ENCODE measurements around the gene SERTAD2. TPM values are rescaled to one million over a fixed set of nuclear protein-coding genes. Genes with fewer than 3 reads are reported as not detected.

SERTAD2 gene
- polyA plus RNA-seq, 1 experiment, result 6.2 TPM

DNA sequence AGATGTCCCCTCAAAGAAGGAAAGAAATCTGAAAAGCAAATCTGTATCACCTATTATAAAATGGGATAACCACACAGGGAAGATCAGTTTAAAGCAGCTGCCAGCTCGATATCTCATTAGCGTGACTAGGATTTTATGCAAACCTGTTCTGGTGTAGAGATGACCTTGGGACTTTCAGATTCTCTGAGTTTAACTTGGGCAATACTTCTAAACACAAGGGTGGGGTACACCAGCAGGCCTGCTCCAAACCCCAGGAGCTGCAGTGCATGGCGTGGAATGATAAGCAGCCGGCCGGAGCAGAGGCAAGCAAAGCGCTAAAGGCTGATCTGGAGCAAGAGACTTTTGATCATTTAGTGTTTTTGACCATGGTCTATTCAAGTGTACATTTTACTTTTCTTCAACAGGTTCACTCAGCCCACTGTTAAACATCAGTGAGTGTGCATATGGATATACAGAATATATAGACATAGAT is 4.7 kb downstream of the SERTAD2 start:
- TF ChIP-seq, protein P1, sequence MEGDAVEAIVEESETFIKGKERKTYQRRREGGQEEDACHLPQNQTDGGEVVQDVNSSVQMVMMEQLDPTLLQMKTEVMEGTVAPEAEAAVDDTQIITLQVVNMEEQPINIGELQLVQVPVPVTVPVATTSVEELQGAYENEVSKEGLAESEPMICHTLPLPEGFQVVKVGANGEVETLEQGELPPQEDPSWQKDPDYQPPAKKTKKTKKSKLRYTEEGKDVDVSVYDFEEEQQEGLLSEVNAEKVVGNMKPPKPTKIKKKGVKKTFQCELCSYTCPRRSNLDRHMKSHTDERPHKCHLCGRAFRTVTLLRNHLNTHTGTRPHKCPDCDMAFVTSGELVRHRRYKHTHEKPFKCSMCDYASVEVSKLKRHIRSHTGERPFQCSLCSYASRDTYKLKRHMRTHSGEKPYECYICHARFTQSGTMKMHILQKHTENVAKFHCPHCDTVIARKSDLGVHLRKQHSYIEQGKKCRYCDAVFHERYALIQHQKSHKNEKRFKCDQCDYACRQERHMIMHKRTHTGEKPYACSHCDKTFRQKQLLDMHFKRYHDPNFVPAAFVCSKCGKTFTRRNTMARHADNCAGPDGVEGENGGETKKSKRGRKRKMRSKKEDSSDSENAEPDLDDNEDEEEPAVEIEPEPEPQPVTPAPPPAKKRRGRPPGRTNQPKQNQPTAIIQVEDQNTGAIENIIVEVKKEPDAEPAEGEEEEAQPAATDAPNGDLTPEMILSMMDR (IDR thresholded peaks at IDR 0.05; ENCODE audit: insufficient read depth, low read depth, low read length), result no peak
- DNase-seq (ENCODE audit: low read depth), result no peak
- Histone ChIP-seq H3K4me3 (ENCODE audit: low read depth, low read length) (no peak overlapping the region), H3K36me3 (ENCODE audit: control insufficient read depth, insufficient read depth, low read length) (no peaks in the 10 kb centered on the region), H3K27me3 (ENCODE audit: control insufficient read depth, insufficient read depth, low read length) (no peaks in the 10 kb centered on the region)
- ChIA-PET POLR2A (no interaction called here), CTCF (interaction anchor here (0.5 to 1.5 kb wide), 13 partner anchors 13 to 224 kb away, joined by 3 to 6 read pairs (median 4); no protein-coding TSS in a partner anchor)

DNA sequence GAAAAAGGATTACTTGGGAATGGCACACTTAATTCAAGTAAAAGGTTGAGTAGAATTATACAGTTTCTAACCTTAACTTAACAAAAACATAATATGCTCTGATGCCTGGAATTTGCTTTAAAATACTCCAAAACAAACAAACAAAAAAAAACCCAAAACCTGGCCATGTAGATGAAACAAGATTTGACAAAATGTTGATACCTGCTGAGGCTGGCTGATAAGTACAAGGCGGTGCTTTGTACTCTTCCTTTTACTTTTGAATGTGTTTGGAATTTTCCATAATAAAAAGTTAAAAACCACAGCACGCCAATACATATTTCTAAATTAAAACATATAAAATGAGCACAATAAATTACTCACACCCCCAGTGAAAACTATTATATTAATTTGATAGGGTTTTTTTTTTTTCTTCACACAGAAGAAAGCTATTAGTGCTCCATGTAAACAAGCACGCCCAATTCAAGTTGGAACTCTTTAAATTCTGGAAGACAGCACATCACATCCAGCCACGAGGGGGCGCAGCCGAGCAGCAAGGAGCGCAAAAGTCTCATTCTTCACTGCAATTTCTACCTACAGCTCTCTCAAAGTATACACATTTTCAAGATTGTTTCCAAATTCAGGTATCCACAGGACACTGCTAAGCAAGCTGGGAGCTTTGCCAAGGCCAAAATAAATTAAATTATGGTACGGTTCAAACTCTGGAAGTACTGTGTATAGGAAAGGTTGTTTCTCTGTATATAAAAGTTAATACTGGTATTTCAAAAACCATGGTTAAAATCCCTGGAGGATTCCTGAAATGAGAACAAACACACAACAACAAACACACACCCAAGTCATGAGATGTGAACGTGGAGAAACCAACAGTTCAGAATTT is 7.5 kb downstream of the SERTAD2 start:
- Histone ChIP-seq H3K27me3 (ENCODE audit: control insufficient read depth, insufficient read depth, low read length) (no peaks in the 10 kb centered on the region), H3K36me3 (ENCODE audit: control insufficient read depth, insufficient read depth, low read length) (no peaks in the 10 kb centered on the region), H3K4me3 (ENCODE audit: low read depth, low read length) (no peak overlapping the region)
- ChIA-PET POLR2A (no interaction called here), CTCF (interaction anchor here (0.7 to 4.0 kb wide), 42 partner anchors 7 to 544 kb away, joined by 3 to 34 read pairs (median 5); partner anchors contain the start of gene SERTAD2)
- TF ChIP-seq, protein P1 (IDR thresholded peaks at IDR 0.05; ENCODE audit: insufficient read depth, low read depth, low read length), result peak; percentile 91
- no peak for DNase-seq (ENCODE audit: low read depth)

GRCh38 chr2:64644458-64645382 is 9.0 kb downstream of the SERTAD2 start:
- DNase-seq (ENCODE audit: low read depth), result peak; percentile 30
- POLR2A ChIA-PET, result interaction anchor here (0.5 to 1.0 kb wide), 2 partner anchors 10 to 50 kb away, joined by 3 to 4 read pairs; partner anchors contain the start of gene SERTAD2

DNA sequence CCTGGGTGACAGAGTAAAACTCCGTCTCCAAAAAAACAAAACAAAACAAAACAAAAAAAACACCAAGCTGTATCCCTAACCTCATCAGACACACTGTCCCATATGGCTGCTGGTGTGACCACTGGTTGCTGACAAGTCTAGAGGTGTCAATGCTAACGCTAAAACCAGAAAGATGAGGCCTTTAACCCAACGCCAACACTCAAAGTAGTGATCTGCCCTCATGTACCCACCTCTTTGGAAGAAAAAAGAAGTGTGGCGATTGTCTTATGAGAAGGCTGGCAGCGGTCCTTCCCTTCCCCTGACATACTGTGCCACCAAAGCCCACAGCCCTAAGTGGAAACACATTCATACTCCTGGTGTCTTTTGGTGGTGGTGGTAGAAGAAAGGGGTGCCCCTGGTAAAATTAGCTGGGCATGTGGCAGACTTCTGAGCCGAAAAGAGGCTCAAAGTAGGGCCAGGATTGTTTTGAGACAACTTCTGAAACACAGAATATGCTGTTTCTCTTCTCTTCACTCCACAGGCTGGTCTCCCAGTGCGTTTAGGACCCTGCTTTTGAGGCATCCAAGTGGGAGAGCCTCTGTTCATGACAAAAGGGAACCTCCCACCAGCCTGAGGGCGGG is 9.8 kb downstream of the SERTAD2 start:
- ChIA-PET CTCF (interaction anchor here (0.6 to 4.0 kb wide), 13 partner anchors 10 to 243 kb away, joined by 3 to 34 read pairs (median 4); partner anchors contain the start of gene SERTAD2), POLR2A (interaction anchor here (0.6 to 1.0 kb wide), 2 partner anchors 10 to 49 kb away, joined by 3 to 6 read pairs; partner anchors contain the start of gene SERTAD2)
- Histone ChIP-seq H3K4me3 (ENCODE audit: low read depth, low read length) (peak overlapping the region; percentile 47), H3K36me3 (ENCODE audit: control insufficient read depth, insufficient read depth, low read length) (no peaks in the 10 kb centered on the region), H3K27me3 (ENCODE audit: control insufficient read depth, insufficient read depth, low read length) (no peaks in the 10 kb centered on the region)
- TF ChIP-seq, protein P1 (IDR thresholded peaks at IDR 0.05; ENCODE audit: insufficient read depth, low read depth, low read length), result no peak
- DNase-seq (ENCODE audit: low read depth), result no peak

More at GRCh38 chr2:64644458-64645382, 9.0 kb downstream of the SERTAD2 start:
- Histone ChIP-seq H3K4me3 (ENCODE audit: low read depth, low read length) (peak overlapping the region; percentile 47), H3K27me3 (ENCODE audit: control insufficient read depth, insufficient read depth, low read length) (no peaks in the 10 kb centered on the region), H3K36me3 (ENCODE audit: control insufficient read depth, insufficient read depth, low read length) (no peaks in the 10 kb centered on the region)
- TF ChIP-seq, protein P1 (IDR thresholded peaks at IDR 0.05; ENCODE audit: insufficient read depth, low read depth, low read length), result peak; percentile 25; the same call in 1 of the 2 replicates
- CTCF ChIA-PET, result interaction anchor here (0.8 to 4.0 kb wide), 17 partner anchors 9 to 223 kb away, joined by 3 to 34 read pairs (median 4); partner anchors contain the start of gene SERTAD2
